HepG2 (cell line): ENCODE measurements around the gene ZC3H18. TPM values are rescaled to one million over a fixed set of nuclear protein-coding genes. Genes with fewer than 3 reads are reported as not detected.

Source experiments
- ATAC-seq: fragments of 200-7000 bp; cut with Tn5 transposase; 3 replicates; pipeline ENCODE4 v1.9.1; 2020; ENCODE audit warnings: mild to moderate bottlenecking, moderate library complexity
- BruUV-seq: library from RNA; stranded (reverse); fragments of 400-500 nt; replicated peaks from 2 replicates; lab custom pipeline; 2021; lab: Mats Ljungman, UMichigan
- CTCF ChIA-PET: fragments of 300-600 bp; formaldehyde crosslinking; extraction: SDS; loops from one replicate; lab custom pipeline; 2021; ENCODE audit warnings: low total read pairs, inconsistent platforms, low intra/inter-chr PET ratio; lab: Yijun Ruan, JAX
- POLR2A ChIA-PET: fragments of 350-600 bp; sonication (Branson Sonifier 250); formaldehyde crosslinking; loops from one replicate; lab custom pipeline; 2020; ENCODE audit warnings: antibody characterized with exemption, inconsistent platforms; lab: Yijun Ruan, JAX
- DNase-seq: peaks from one replicate; pipeline ENCODE4 v3.0.0-alpha.2; 2015; ENCODE audit warnings: low spot score
- FAIRE-seq: peaks from 3 replicates; lab custom pipeline; 2011; peaks lifted over from hg19 to GRCh38; lab: Jason Lieb, UNC
- H2AFZ ChIP-seq: one replicate; pipeline ENCODE4 v1.6.1; 2011; ENCODE audit warnings: low read length, inconsistent platforms
- H3K27ac ChIP-seq: fragments of 300-600 bp; 3 replicates; pipeline ENCODE4 v1.8.0; 2011; ENCODE audit warnings: mixed run types, mild to moderate bottlenecking, mixed read lengths, low read length, inconsistent platforms; ENCODE audit not compliant: insufficient read depth; ENCODE audit errors: extremely low read length
- H3K27me3 ChIP-seq, 2 experiments: fragments of 200-600 bp in 1 of 2; 2 replicates in 1 of 2; 3 replicates in 1 of 2; pipeline versions ENCODE4 v1.6.0 to v1.8.0; 2011; ENCODE audit warnings: low read length in 2 of 2, mild to moderate bottlenecking in 2 of 2, moderate library complexity in 2 of 2, inconsistent platforms in 1 of 2; ENCODE audit not compliant: insufficient read depth in 2 of 2, control insufficient read depth in 1 of 2
- H3K36me3 ChIP-seq, 2 experiments: fragments of 200-600 bp in 1 of 2; replicated peaks in 1 of 2; 2 replicates in 1 of 2; 3 replicates in 1 of 2; pipeline versions ENCODE4 v1.5.1 to v1.8.0; 2011; ENCODE audit warnings: low read length in 2 of 2, inconsistent platforms in 1 of 2; ENCODE audit not compliant: insufficient read depth in 2 of 2, control insufficient read depth in 1 of 2
- H3K4me1 ChIP-seq: 2 replicates; pipeline ENCODE4 v1.5.1; 2012; ENCODE audit warnings: low read length, inconsistent platforms; ENCODE audit not compliant: insufficient read depth
- H3K4me2 ChIP-seq: 2 replicates; pipeline ENCODE4 v1.6.0; 2011; ENCODE audit warnings: low read depth, low read length, inconsistent platforms
- H3K4me3 ChIP-seq, 3 experiments: fragments of 200-600 bp in 1 of 3; sonication (generic), shearing (Covaris generic) in 1 of 3; replicated peaks in 1 of 3; 2 replicates each; pipeline ENCODE4 v1.5.1; 2011 to 2016; ENCODE audit warnings: low read length in 3 of 3, inconsistent platforms in 2 of 3, low read depth in 2 of 3, mild to moderate bottlenecking in 2 of 3, control low read depth in 1 of 3, mixed read lengths in 1 of 3; ENCODE audit not compliant: insufficient read depth in 1 of 3
- H3K79me2 ChIP-seq: one replicate; pipeline ENCODE4 v1.6.1; 2011; ENCODE audit warnings: low read length, inconsistent platforms; ENCODE audit not compliant: insufficient read depth
- H3K9ac ChIP-seq: 2 replicates; pipeline ENCODE4 v1.6.0; 2011; ENCODE audit warnings: mild to moderate bottlenecking, low read depth, low read length, inconsistent platforms; ENCODE audit not compliant: insufficient read depth
- H3K9me3 ChIP-seq: 2 replicates; pipeline ENCODE4 v1.5.1; 2012; ENCODE audit warnings: mild to moderate bottlenecking, low read length
- H4K20me1 ChIP-seq: 2 replicates; pipeline ENCODE4 v1.6.0; 2011; ENCODE audit warnings: inconsistent platforms, mild to moderate bottlenecking, low read length, moderate library complexity; ENCODE audit not compliant: insufficient read depth
- AGO2 ChIP-seq: fragments of 200-400 bp; formaldehyde crosslinking; optimal IDR thresholded peaks from 2 replicates; pipeline ENCODE3; 2017; ENCODE audit warnings: mild to moderate bottlenecking, low read depth, low read length, moderate library complexity
- DNMT1 ChIP-seq: sonication (generic); formaldehyde crosslinking; IDR thresholded peaks from 2 replicates; pipeline ENCODE4 v1.5.1; 2020; ENCODE audit warnings: mild to moderate bottlenecking, missing genetic modification reagents
- DZIP1 ChIP-seq: sonication (generic); formaldehyde crosslinking; IDR thresholded peaks from 2 replicates; pipeline ENCODE4 v1.5.0; 2020; ENCODE audit warnings: mild to moderate bottlenecking, missing genetic modification reagents
- KDM5B ChIP-seq: sonication (generic); formaldehyde crosslinking; IDR thresholded peaks from 2 replicates; pipeline ENCODE4 v1.4.0; 2020; ENCODE audit warnings: missing genetic modification reagents, mild to moderate bottlenecking, borderline replicate concordance
- NONO ChIP-seq, 2 experiments: fragments of 450-650 bp in 1 of 2; sonication (generic) in 1 of 2; formaldehyde crosslinking in 1 of 2; IDR thresholded peaks in 1 of 2; conservative IDR thresholded peaks in 1 of 2; 2 replicates each; pipeline versions ENCODE4 v1.6.1 to v1.8.0; 2017 to 2022; ENCODE audit warnings: mild to moderate bottlenecking in 1 of 2, missing genetic modification reagents in 1 of 2, moderate library complexity in 1 of 2
- POLR2A ChIP-seq, 2 experiments: IDR thresholded peaks; 2 replicates each; pipeline ENCODE4 v1.6.1; 2011; ENCODE audit warnings: low read depth in 2 of 2, low read length in 2 of 2, mild to moderate bottlenecking in 1 of 2, moderate library complexity in 1 of 2; ENCODE audit not compliant: insufficient read depth in 1 of 2
- PRDM4 ChIP-seq: sonication (generic); formaldehyde crosslinking; IDR thresholded peaks from 2 replicates; pipeline ENCODE4 v1.9.0; 2021; ENCODE audit warnings: missing genetic modification reagents, borderline replicate concordance
- SALL2 ChIP-seq: sonication (generic); formaldehyde crosslinking; IDR thresholded peaks from 2 replicates; pipeline ENCODE4 v1.8.1; 2023; ENCODE audit warnings: mild to moderate bottlenecking, missing genetic modification reagents, inconsistent platforms
- USF2 ChIP-seq, 2 experiments: sonication (generic) in 1 of 2; formaldehyde crosslinking in 1 of 2; IDR thresholded peaks; 2 replicates each; pipeline versions ENCODE4 v1.5.1 to v1.6.1; 2011 to 2020; ENCODE audit warnings: borderline replicate concordance in 1 of 2, low read depth in 1 of 2, low read length in 1 of 2, mild to moderate bottlenecking in 1 of 2, missing genetic modification reagents in 1 of 2, moderate library complexity in 1 of 2
- ZBTB7A ChIP-seq: sonication (generic); formaldehyde crosslinking; IDR thresholded peaks from 2 replicates; pipeline ENCODE4 v1.8.0; 2022; ENCODE audit warnings: mild to moderate bottlenecking, missing genetic modification reagents
- ZBTB8A ChIP-seq: sonication (generic); formaldehyde crosslinking; IDR thresholded peaks from 2 replicates; pipeline ENCODE4 v1.4.0; 2020; ENCODE audit warnings: mild to moderate bottlenecking, low read depth, missing genetic modification reagents, borderline replicate concordance
- ZNF724P ChIP-seq: sonication (generic); formaldehyde crosslinking; IDR thresholded peaks from 2 replicates; pipeline ENCODE4 v1.8.0; 2022; ENCODE audit warnings: missing genetic modification reagents, borderline replicate concordance
- ZNF776 ChIP-seq: sonication (generic); formaldehyde crosslinking; IDR thresholded peaks from 2 replicates; pipeline ENCODE4 v1.4.0; 2020; ENCODE audit warnings: mild to moderate bottlenecking, missing genetic modification reagents
- ZNF782 ChIP-seq: sonication (generic); formaldehyde crosslinking; IDR thresholded peaks from 2 replicates; pipeline ENCODE4 v1.4.0; 2020; ENCODE audit warnings: missing genetic modification reagents, mild to moderate bottlenecking, borderline replicate concordance
- WGBS: methylation state at CpG from one replicate; pipeline ENCODE4 v1.1.6; 2017; ENCODE audit warnings: low lambda C conversion rate; 5-methylcytosine and 5-hydroxymethylcytosine counted together
- in situ Hi-C: cut with HindIII; loops from 2 replicates; pipeline ENCODE4 v1.10.0; 2017; ENCODE audit warnings: low pct_unique_long_range_greater_than_20kb; ENCODE audit not compliant: extremely low pct_ligation_motif_present
- intact Hi-C: fragments of 100-400 bp; cut with micrococcal nuclease; formaldehyde crosslinking; loops from one replicate; pipeline ENCODE4 v1.10.0; 2022; ENCODE audit not compliant: unreplicated experiment
- polyA plus RNA-seq, 8 experiments: library from polyadenylated mRNA; depleted of rRNA in 3 of 8; stranded (reverse) in 7 of 8; unstranded in 1 of 8; fragments of >200 nt; fragmentation: Illumina TruSeq in 4 of 8; extraction: Trizol in 4 of 8; gene quantifications; 2 replicates each; pipeline versions ENCODE4 v1.2.1 to v1.2.3, GENCODE V29; 2011 to 2016; ENCODE audit warnings: low read depth in 4 of 8, missing spikeins in 1 of 8, mixed read lengths in 1 of 8; ENCODE audit not compliant: insufficient read depth in 1 of 8
- total RNA-seq, 5 experiments: library from RNA; depleted of rRNA; stranded (reverse); fragments of >200 nt; fragmentation: Illumina TruSeq; extraction: Trizol; gene quantifications; 2 replicates each; pipeline ENCODE4 v1.2.3, GENCODE V29; 2016; ENCODE audit warnings: low read depth in 1 of 5

Gene ZC3H18
- total and polyA plus RNA-seq, 2 of the 13 experiments (the other 11 are each of a cell fraction or from before 2014, with no cell fraction given) = 11.2 to 27.4 TPM

GRCh38 chr16:88526008-88526905 lies 43.9 kb upstream of the ZC3H18 start:
- 92% methylated on average over 23 of the region's 29 CpGs for WGBS
- peaks cover 31% of the 10 kb centered on the region for H3K4me1 ChIP-seq
- no peak overlapping the region for H2AFZ ChIP-seq
- DNase-seq (no peak), ATAC-seq (no peak), FAIRE-seq (no peak)
- H3K36me3 ChIP-seq = peaks cover 28 to 29% of the 10 kb centered on the region in 2 experiments; a peak in 4 of 5 replicates
- no peaks in the 10 kb centered on the region for H3K27me3 ChIP-seq
- no peak overlapping the region for H3K27ac ChIP-seq
- H3K4me2 ChIP-seq = no peak overlapping the region
- in situ Hi-C loops (no loop called here), intact Hi-C loops (loop anchor here (1.0 to 2.0 kb wide), 2 partner anchors 71 to 83 kb away; no protein-coding TSS in a partner anchor)
- BruUV-seq = no TSS peak
- no peaks in the 10 kb centered on the region; the same call in 1 of the 2 replicates for H4K20me1 ChIP-seq
- no peak overlapping the region for H3K9ac ChIP-seq
- no peaks in the 10 kb centered on the region for H3K79me2 ChIP-seq
- POLR2A ChIA-PET = no interaction called here
- no peaks in the 10 kb centered on the region for H3K9me3 ChIP-seq
- no peak overlapping the region for H3K4me3 ChIP-seq
- CTCF ChIA-PET = interaction anchor here (0.6 to 4.3 kb wide), 3 partner anchors 18 to 83 kb away, joined by 3 to 88 read pairs (median 19); no protein-coding TSS in a partner anchor
- TF ChIP-seq NONO (IDR thresholded peaks at IDR 0.05) (no peak), NONO (CRISPR knock-in tag; conservative IDR thresholded peaks at IDR 0.05) (no peak), SALL2 (CRISPR knock-in tag) (no peak), ZNF724P (CRISPR knock-in tag) (no peak), AGO2 (peak; percentile 43), DZIP1 (CRISPR knock-in tag) (0 out of 2 replicates have a peak, but pooled peaks have one; percentile 3), ZNF782 (no peak), ZNF776 (CRISPR knock-in tag) (0 out of 2 replicates have a peak, but pooled peaks have one; percentile 46), USF2 (IDR thresholded peaks at IDR 0.05; ENCODE audit: low read depth, low read length) (no peak), USF2 (CRISPR knock-in tag; IDR thresholded peaks at IDR 0.05; ENCODE audit: borderline replicate concordance) (no peak), PRDM4 (no peak), KDM5B (CRISPR knock-in tag) (no peak), ZBTB8A (CRISPR knock-in tag) (no peak), POLR2A (IDR thresholded peaks at IDR 0.05; ENCODE audit: insufficient read depth in 1 of 2, low read depth in 2 of 2, low read length in 2 of 2) (0 out of 4 replicates have a peak, but pooled peaks of 1 of the 2 experiments have one; percentile 5), ZBTB7A (CRISPR knock-in tag) (0 out of 2 replicates have a peak, but pooled peaks have one; percentile 14), DNMT1 (no peak)
